Inferior parietal cortex (tissue), 1 donor: ENCODE measurements around the gene UBAC2.

Experiments used
- DNase-seq: peaks from one replicate; pipeline ENCODE4 v3.0.0-alpha.2; 2016; ENCODE audit errors: extremely low spot score

UBAC2 gene

DNA sequence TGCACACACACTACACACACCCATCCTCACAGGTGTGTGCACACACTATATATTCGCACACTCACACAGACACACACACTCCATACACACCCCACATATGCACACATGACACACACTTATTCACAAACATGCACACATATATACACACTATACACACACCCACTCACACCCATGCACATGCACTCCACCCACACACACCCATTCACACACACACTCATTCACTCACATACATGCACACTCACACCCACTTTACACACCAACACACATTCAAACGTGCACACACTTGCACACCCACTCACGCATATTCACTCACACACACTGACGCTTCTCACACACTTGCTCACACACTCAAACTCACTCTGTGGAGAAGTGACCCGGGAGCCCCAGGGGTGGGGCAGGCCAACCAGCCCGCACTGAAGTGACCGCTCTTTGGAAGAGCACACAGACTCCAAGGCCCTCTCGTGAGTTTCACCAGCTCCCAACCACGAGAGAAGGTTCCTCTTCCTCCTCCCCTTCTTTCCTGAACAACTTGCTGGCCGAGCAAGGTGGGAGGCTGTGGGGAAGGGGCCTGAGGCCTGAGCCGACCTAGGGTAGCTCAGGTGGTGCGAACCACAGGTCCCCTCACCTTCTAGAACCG, 214.5 kb downstream of the UBAC2 start:
- DNase-seq = no peak

GRCh38 chr13:99415851-99416331, 215.2 kb downstream of the UBAC2 start:
- DNase-seq = no peak

GRCh38 chr13:99416411-99417121, 215.9 kb downstream of the UBAC2 start:
- no peak for DNase-seq

- no peak for DNase-seq
Observed at GRCh38 chr13:99417201-99418102, 216.8 kb downstream of the UBAC2 start.

- DNase-seq = no peak
Observed at GRCh38 chr13:99418103-99418842, 217.6 kb downstream of the UBAC2 start.

DNA sequence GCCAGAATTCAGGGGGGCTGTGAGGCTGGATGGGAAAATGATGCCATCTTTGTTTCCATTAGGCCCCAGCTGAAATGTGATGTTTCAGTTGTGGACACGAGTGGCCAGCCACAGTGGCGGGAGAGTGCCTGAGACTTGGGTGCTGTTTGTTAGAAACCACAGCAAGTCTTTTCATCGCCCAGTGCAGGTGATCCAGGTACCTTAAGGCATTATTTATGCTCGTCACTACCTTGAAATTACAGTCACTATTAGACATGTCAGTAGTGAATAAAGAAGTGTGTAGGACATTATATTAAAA, 218.1 kb downstream of the UBAC2 start:
- no peak for DNase-seq

DNA sequence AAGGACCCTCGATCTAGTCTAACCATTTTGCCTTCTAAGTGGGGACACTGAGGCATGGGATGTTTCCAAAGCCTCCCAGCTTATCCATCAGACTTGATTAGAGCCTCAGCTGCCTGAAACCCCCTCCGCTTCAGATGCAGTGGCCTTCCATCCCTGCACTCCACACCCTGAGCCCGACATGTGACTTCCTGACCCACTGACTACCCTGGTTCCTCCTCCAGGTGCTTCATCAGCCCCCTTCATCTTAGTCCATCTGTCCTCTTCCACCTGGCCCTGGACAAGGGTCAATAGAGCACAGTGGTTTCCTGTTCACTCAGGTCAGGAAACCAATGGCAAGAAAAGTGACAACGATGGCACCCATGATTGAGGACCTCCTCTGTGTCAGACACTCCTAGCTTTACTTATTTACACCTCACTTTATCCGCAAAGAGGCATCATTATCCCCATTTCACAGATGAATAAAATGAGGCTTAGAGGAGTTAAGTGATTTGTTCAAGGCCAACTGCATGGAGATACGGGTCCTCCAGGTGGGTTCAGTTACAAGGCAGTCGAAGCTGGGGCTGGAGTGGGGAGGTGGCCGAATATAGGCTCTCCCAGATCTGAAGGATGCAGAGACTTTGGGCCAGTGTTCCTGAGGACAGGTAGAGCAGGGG, 219.1 kb downstream of the UBAC2 start:
- no peak for DNase-seq

- no peak for DNase-seq
Observed at GRCh38 chr13:99421271-99421670, 220.6 kb downstream of the UBAC2 start.

- DNase-seq = no peak
Observed at GRCh38 chr13:99421758-99422585, 221.3 kb downstream of the UBAC2 start.

- DNase-seq = no peak
Observed at GRCh38 chr13:99422586-99423220, 222.0 kb downstream of the UBAC2 start.

GRCh38 chr13:99425485-99426341, 225.1 kb downstream of the UBAC2 start:
- no peak for DNase-seq

- no peak for DNase-seq
Observed at GRCh38 chr13:99426426-99426825, 225.8 kb downstream of the UBAC2 start.

GRCh38 chr13:99429670-99430069, 229.0 kb downstream of the UBAC2 start:
- DNase-seq = no peak

DNA sequence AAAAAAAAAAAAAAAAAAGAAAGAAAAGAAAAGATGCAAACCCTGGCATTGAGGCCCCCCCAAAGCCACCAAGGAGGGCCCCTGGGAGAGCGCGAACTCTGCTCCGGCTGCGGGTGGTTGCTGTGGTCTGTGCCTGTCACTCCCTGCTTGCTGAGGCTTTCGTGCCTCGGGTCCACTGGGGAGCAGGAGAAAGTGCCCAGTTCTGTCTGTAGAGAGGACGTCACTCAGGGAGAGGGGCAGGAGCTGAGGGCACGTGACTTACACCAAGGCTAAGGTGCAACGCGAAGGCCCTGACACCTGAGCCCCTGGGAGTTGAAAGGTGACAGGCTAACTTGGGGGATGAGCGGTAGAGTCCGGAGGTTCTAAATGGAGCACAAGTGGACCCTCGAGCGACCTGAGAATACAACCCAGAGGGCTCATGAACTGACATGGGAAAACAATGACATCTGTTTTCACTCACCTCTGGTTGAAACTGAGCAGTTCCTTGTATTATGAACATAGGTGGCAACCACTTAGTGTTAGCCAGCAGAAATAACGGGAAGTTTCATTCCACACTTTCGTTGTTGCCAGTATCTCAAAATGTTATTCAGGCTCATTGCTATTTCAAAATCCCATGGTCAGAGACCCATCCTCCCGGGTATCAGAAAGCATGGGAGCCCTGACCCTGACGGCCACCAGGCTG, 231.4 kb downstream of the UBAC2 start:
- DNase-seq = no peak

DNA sequence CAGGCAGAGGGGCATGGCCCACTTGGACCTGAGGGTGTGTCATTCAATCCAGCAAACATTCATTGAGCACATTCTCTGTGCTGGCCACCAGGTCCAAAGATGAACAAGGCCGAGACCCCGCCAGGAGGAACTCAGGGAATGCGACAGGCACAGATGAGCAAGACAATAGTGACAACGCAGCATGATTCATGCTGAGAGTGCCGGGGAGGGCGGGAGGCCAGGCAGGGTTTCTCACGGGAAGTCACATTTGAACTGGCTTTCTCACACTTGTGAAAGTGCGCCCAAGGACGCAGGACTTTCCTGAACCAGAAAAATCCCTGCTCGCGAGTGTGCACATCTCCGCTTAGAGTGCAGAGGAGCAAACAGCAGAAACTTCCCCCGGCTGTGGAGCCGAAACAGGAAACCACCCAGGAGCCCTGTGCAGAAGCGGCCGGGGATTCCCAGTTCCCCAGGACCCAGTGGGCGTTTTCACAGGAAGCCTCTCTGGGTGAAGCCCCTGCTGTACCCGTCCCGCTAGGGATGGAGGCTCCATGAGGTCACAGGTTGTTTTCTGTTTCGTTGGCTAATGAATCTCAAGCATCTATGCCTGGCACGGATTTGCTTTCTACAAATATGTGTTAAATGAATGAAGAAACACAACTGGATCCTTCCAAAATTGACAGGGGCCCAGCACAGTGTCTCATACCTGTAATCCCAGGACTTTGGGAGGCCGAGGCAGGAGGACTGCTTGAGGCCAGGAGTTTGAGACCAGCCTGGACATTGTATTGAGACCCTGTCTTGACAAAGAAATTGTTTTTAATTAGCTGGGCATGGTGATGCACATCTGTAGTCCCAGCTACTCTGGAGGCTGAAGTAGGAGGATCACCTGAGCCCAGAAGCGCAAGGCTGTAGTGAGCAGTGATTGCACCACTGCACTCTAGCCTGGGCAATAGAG, 232.2 kb downstream of the UBAC2 start:
- no peak for DNase-seq

- DNase-seq = no peak
Observed at GRCh38 chr13:99433543-99434075, 233.0 kb downstream of the UBAC2 start.

GRCh38 chr13:99434258-99434788, 233.7 kb downstream of the UBAC2 start:
- no peak for DNase-seq
